ENCODE measurements around the gene USP4. TPM values are rescaled to one million over a fixed set of nuclear protein-coding genes. Genes with fewer than 3 reads are reported as not detected.

USP4 gene
- total RNA-seq, 3 donors from 2014 or later, result 26.3 to 32.8 (median 29.9) TPM

Other genes starting within 250 kb of the USP4 start
- gene QRICH1, start 246.0 kb downstream of the USP4 start, total RNA-seq, result 100 to 1,000 TPM in 1 of 3 donors, 10 to 100 TPM in 2; 73.1 to 115 (median 99.3) TPM
- 100 to 1,000 TPM; 233 to 268 (median 252) TPM for gene QARS1, start 235.3 kb downstream of the USP4 start, total RNA-seq
- gene USP19, start 219.2 kb downstream of the USP4 start, total RNA-seq, result 10 to 100 TPM; 49.2 to 57.2 (median 56.2) TPM
- 100 to 1,000 TPM; 411 to 700 (median 540) TPM for gene LAMB2, start 207.0 kb downstream of the USP4 start, total RNA-seq
- 10 to 100 TPM; 29.0 to 39.7 (median 31.8) TPM for gene CCDC71, start 173.7 kb downstream of the USP4 start, total RNA-seq
- gene KLHDC8B, start 168.5 kb downstream of the USP4 start, total RNA-seq, result 100 to 1,000 TPM in 1 of 3 donors, 10 to 100 TPM in 2; 38.7 to 106 (median 46.2) TPM
- gene C3orf62, start 62.8 kb downstream of the USP4 start, total RNA-seq, result 1 to 10 TPM; 4.2 to 5.1 (median 4.3) TPM
- gene GPX1, start 18.3 kb upstream of the USP4 start, total RNA-seq, result 100 to 1,000 TPM; 205 to 653 (median 275) TPM
- 100 to 1,000 TPM; 314 to 686 (median 317) TPM for gene RHOA, start 71.9 kb upstream of the USP4 start, total RNA-seq
- gene TCTA, start 72.4 kb upstream of the USP4 start, total RNA-seq, result 10 to 100 TPM; 22.6 to 29.0 (median 25.9) TPM
- gene AMT, start 82.4 kb upstream of the USP4 start, total RNA-seq, result 1 to 10 TPM; 2.7 to 8.3 (median 3.6) TPM
- gene NICN1, start 89.3 kb upstream of the USP4 start, total RNA-seq, result 10 to 100 TPM in 1 of 3 donors, 1 to 10 TPM in 2; 4.5 to 14.0 (median 5.2) TPM
- gene DAG1, start 130.2 kb upstream of the USP4 start, total RNA-seq, result 10 to 100 TPM; 37.1 to 56.6 (median 44.6) TPM
- gene BSN, start 214.4 kb upstream of the USP4 start, total RNA-seq, result under 1 TPM; 0.15 to 0.48 (median 0.33) TPM